ENCODE results near the gene GDAP1L1.

Gene GDAP1L1

DNA sequence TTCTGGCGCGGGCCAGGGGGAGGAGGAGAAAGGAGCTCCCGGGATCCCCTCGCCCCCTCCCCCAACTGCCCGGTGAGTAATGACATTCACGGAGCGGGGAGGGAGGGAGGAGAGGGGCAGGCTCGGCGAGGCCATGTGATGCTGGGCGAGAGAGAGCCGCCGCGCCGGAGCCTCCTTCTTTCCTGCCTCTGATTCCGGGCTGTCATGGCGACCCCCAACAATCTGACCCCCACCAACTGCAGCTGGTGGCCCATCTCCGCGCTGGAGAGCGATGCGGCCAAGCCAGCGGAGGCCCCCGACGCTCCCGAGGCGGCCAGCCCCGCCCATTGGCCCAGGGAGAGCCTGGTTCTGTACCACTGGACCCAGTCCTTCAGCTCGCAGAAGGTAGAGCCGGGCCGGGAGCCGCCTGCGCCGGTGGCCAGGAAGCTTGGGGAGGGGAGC lies at the start of gene GDAP1L1:
Gene GDAP1L1 (plus strand): TSS at position 178 of the 441 bp plus-strand sequence. CDS start 27 bp downstream, at position 205.
- Histone ChIP-seq H3K27ac (ENCODE audit: low read length) (no peak within 1 kb of the TSS), H3K9ac (ENCODE audit: low read depth, low read length) (peak within 1 kb of the TSS; percentile 41; the same call in 1 of the 2 replicates), H3K4me3 (ENCODE audit: low read length) (peak within 1 kb of the TSS; percentile 81), H3K9me3 (ENCODE audit: insufficient read depth, low read depth, low read length) (no peaks in the 10 kb centered on the region), H3K27me3 (ENCODE audit: insufficient read depth, low read length) (peaks cover 13% of the 10 kb centered on the region; the same call in 1 of the 2 replicates), H3K4me1 (ENCODE audit: insufficient read depth, low read length) (no peaks in the 10 kb centered on the region), H3K36me3 (ENCODE audit: insufficient read depth, low read depth, low read length) (no peaks in the 10 kb centered on the region)

DNA sequence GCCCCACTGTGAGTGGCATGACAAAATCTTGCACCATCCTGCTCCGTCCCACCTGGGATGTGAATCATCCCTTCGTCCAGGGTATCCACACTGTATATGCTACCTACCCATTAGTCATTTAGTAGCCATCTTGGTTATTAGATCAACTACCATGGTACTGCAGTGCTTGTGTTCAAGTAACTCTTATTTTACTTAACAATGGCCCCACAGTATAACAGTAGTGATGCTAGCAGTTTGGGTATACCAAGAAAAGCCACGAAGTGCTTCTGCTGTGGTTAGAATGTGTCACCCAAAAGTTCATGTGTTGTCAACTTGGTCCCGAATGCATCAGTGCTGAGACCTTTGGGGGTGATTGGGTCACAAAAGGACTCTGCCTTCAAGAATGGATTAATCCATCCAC lies 48.2 kb upstream of the GDAP1L1 start:
- no peaks in the 10 kb centered on the region for H3K9me3 ChIP-seq (ENCODE audit: insufficient read depth, low read depth, low read length)
- H3K9ac ChIP-seq (ENCODE audit: low read depth, low read length), result no peak overlapping the region
- H3K27ac ChIP-seq (ENCODE audit: low read length), result no peak overlapping the region
- no peak overlapping the region for H3K4me3 ChIP-seq (ENCODE audit: low read length)
- peaks cover 79% of the 10 kb centered on the region for H3K36me3 ChIP-seq (ENCODE audit: insufficient read depth, low read depth, low read length)
- no peaks in the 10 kb centered on the region for H3K4me1 ChIP-seq (ENCODE audit: insufficient read depth, low read length)
- no peaks in the 10 kb centered on the region for H3K27me3 ChIP-seq (ENCODE audit: insufficient read depth, low read length)

DNA sequence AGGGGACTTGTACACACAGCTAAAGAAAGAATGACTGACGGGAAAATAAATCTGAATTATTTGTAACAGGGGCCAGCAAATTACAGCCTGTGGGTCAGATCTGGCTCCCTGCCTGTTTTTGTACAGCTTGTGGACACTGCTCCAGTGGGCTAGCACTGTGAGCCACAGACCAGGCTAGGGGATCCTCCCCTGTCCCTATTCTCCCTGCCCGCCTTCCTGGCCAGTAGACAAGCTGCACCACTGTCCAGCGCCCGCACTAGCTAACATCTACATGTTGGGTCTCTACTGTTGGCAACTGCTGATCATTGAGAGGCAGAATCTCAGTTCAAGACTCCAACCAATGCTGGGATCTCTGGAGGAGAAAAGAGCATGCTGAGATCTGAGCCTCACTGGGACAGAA lies 47.2 kb upstream of the GDAP1L1 start:
- Histone ChIP-seq H3K27ac (ENCODE audit: low read length) (no peak overlapping the region), H3K9ac (ENCODE audit: low read depth, low read length) (no peak overlapping the region), H3K36me3 (ENCODE audit: insufficient read depth, low read depth, low read length) (peaks cover 89% of the 10 kb centered on the region), H3K27me3 (ENCODE audit: insufficient read depth, low read length) (no peaks in the 10 kb centered on the region), H3K9me3 (ENCODE audit: insufficient read depth, low read depth, low read length) (no peaks in the 10 kb centered on the region), H3K4me1 (ENCODE audit: insufficient read depth, low read length) (no peaks in the 10 kb centered on the region), H3K4me3 (ENCODE audit: low read length) (no peak overlapping the region)

DNA sequence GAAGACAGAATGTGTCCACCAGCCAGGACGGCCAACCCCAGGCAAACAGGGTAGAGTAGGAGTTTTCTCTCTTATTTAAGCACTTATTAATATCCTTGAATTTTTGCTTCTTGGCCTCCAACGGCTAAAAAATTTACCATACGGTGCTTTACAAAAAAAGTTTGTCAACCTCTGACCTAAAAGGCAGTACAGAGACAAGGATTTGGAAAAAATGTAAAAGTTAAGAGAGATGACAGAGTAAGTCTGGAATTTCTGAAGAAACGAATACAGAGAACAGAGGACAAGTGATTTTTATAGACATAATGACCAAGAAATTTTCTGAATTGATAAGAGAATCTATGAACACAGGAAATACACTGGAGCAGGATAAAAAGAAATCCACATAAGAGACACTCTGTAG lies 46.7 kb upstream of the GDAP1L1 start:
- Histone ChIP-seq H3K27me3 (ENCODE audit: insufficient read depth, low read length) (no peaks in the 10 kb centered on the region), H3K4me3 (ENCODE audit: low read length) (no peak overlapping the region), H3K9ac (ENCODE audit: low read depth, low read length) (no peak overlapping the region), H3K4me1 (ENCODE audit: insufficient read depth, low read length) (no peaks in the 10 kb centered on the region), H3K27ac (ENCODE audit: low read length) (no peak overlapping the region), H3K9me3 (ENCODE audit: insufficient read depth, low read depth, low read length) (no peaks in the 10 kb centered on the region), H3K36me3 (ENCODE audit: insufficient read depth, low read depth, low read length) (peaks cover 94% of the 10 kb centered on the region)

DNA sequence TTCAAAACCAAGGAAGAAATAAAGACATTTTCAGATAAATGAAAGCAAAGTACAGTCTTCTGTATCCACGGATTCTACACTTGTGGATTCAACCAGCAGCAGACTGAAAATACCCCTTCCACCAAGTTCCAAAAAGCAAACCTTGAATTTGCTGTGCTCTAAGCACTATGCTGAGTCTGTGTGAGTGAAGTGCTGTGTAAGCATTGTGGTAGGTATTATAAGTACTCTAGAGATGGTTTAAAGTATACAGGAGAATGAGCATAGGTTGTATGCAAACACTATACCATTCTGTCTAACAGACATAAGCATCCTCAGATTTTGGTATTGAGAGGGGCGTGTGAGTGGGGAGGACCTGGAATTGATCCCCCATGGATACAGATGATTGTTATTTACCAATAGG lies 46.1 kb upstream of the GDAP1L1 start:
- Histone ChIP-seq H3K4me3 (ENCODE audit: low read length) (no peak overlapping the region), H3K4me1 (ENCODE audit: insufficient read depth, low read length) (no peaks in the 10 kb centered on the region), H3K9me3 (ENCODE audit: insufficient read depth, low read depth, low read length) (no peaks in the 10 kb centered on the region), H3K27ac (ENCODE audit: low read length) (no peak overlapping the region), H3K36me3 (ENCODE audit: insufficient read depth, low read depth, low read length) (peaks cover 93% of the 10 kb centered on the region), H3K9ac (ENCODE audit: low read depth, low read length) (no peak overlapping the region), H3K27me3 (ENCODE audit: insufficient read depth, low read length) (no peaks in the 10 kb centered on the region)

DNA sequence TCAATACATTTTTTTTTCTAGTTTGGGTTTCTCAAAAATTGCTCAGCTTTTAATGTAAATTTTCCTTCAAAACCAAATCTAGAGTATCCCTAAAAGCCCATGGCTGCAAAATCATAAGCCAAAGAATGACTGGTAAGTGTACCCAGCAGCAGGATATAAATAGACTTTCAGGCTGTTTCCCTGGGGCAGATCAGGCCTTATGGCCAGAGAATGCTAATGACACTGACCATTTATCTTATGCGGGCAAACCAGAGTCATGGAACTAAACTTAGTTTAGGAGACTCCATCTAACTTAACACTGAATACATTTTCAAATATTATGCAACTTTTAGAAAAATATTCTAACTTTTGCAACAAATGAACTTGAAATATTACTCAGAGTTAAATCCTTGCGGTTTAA lies 43.9 kb upstream of the GDAP1L1 start:
- Histone ChIP-seq H3K9ac (ENCODE audit: low read depth, low read length) (no peak overlapping the region), H3K9me3 (ENCODE audit: insufficient read depth, low read depth, low read length) (no peaks in the 10 kb centered on the region), H3K27me3 (ENCODE audit: insufficient read depth, low read length) (no peaks in the 10 kb centered on the region), H3K36me3 (ENCODE audit: insufficient read depth, low read depth, low read length) (peaks cover 79% of the 10 kb centered on the region), H3K4me1 (ENCODE audit: insufficient read depth, low read length) (no peaks in the 10 kb centered on the region; the same call in 1 of the 2 replicates), H3K4me3 (ENCODE audit: low read length) (no peak overlapping the region), H3K27ac (ENCODE audit: low read length) (no peak overlapping the region)

DNA sequence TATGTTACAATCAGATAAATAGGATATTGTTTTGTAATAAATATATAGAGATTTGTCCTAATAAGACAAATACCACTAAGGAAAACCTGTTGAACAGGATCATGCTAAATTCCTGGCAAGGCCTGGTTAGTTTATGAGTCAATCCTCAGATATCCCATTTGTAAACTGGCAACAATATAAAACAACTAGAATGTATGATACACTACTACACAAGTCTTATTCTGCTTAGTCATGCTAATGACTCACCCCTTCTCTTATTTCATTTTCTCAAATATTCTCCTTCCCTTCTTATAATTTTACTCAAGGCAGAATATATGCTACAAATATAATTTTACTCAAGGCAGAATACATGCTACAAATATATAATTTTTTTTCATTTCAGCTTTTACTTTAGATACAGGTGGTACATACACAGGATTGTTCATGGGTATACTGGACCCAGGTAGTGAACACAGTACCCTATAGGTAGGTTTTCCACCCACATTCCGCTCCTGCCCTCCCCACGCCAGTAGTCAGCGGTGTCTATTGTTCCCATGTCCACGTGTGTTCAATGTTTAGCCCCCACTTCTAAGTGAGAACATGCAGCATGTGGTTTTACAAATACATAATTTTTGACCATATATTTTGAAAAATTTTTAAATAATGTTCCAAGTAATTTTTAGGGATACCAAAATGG lies 42.8 kb upstream of the GDAP1L1 start:
- H3K27ac ChIP-seq (ENCODE audit: low read length), result no peak overlapping the region
- H3K27me3 ChIP-seq (ENCODE audit: insufficient read depth, low read length), result no peaks in the 10 kb centered on the region
- peaks cover 72% of the 10 kb centered on the region for H3K36me3 ChIP-seq (ENCODE audit: insufficient read depth, low read depth, low read length)
- no peaks in the 10 kb centered on the region for H3K9me3 ChIP-seq (ENCODE audit: insufficient read depth, low read depth, low read length)
- H3K4me1 ChIP-seq (ENCODE audit: insufficient read depth, low read length), result peaks cover 9% of the 10 kb centered on the region
- no peak overlapping the region for H3K4me3 ChIP-seq (ENCODE audit: low read length)
- H3K9ac ChIP-seq (ENCODE audit: low read depth, low read length), result no peak overlapping the region

DNA sequence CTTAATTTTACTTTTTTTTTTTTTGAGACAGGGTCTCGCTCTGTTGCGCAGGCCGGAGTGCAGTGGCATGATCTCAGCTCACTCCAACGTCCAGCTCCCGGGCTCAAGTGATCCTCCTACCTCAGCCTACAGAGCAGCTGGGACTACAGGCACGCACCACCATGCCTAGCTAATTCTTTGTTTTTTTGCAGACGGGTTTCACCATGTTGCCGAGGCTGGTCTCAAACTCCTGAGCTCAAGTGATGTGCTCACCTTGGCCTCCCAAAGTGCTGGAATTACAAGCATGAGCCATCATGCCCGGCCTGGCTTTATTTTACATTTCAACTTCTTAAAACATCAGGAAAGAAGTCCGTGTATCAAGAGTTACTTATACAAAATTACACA lies 42.3 kb upstream of the GDAP1L1 start:
- Histone ChIP-seq H3K4me1 (ENCODE audit: insufficient read depth, low read length) (peaks cover 11% of the 10 kb centered on the region), H3K36me3 (ENCODE audit: insufficient read depth, low read depth, low read length) (peaks cover 66% of the 10 kb centered on the region), H3K4me3 (ENCODE audit: low read length) (no peak overlapping the region), H3K9me3 (ENCODE audit: insufficient read depth, low read depth, low read length) (no peaks in the 10 kb centered on the region), H3K27me3 (ENCODE audit: insufficient read depth, low read length) (no peaks in the 10 kb centered on the region), H3K27ac (ENCODE audit: low read length) (no peak overlapping the region), H3K9ac (ENCODE audit: low read depth, low read length) (no peak overlapping the region)

DNA sequence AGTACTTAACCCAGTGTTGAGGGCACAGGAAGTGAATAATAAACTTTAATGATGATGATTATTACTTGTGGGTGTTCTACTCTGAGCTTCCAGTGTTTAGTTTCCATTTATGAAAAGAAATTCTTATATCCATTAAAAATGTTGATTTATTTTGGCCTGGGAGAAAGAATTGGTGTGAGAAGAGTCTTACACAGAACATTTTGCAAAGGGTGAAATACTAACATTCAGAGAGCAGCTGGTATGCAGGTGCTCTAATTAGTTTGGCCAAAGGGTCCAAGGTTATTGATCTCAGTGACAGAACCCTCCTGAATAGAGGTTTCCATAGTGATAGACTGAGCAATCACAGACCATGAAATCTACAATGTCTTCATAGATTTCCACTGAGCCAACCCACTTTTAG lies 41.0 kb upstream of the GDAP1L1 start:
- peaks cover 53% of the 10 kb centered on the region for H3K36me3 ChIP-seq (ENCODE audit: insufficient read depth, low read depth, low read length)
- no peak overlapping the region for H3K4me3 ChIP-seq (ENCODE audit: low read length)
- H3K27me3 ChIP-seq (ENCODE audit: insufficient read depth, low read length), result no peaks in the 10 kb centered on the region
- H3K9ac ChIP-seq (ENCODE audit: low read depth, low read length), result no peak overlapping the region
- H3K27ac ChIP-seq (ENCODE audit: low read length), result no peak overlapping the region
- peaks cover 11% of the 10 kb centered on the region for H3K4me1 ChIP-seq (ENCODE audit: insufficient read depth, low read length)
- H3K9me3 ChIP-seq (ENCODE audit: insufficient read depth, low read depth, low read length), result no peaks in the 10 kb centered on the region

DNA sequence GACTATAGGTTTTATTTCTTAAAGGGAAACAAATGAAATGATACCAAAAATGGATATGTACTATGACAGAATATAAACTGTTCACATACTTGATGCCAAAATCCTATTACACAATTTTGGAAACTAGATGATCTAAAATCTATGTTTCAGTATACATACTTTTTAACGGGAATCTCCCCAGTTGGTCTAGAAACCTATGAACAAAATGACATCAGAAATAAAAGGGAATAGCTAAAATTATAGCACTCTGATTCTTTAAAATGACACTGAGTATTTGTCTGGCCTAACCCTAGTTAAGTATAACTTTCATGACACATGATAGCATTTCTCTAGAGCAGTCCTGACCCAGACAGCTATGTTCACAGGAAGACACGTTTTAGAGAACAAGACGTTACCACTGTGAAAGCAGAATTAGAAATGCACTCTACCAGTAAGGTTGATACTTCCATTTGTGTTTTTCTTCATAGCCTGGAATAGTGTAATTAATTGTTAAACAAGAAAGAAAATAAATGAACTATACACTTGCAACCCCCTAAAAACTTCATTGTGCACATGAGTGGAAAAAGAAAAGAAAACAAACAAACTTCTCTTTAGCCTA lies 39.9 kb upstream of the GDAP1L1 start:
- Histone ChIP-seq H3K9ac (ENCODE audit: low read depth, low read length) (0 out of 2 replicates have a peak overlapping the region, but pooled peaks have one; percentile 13), H3K9me3 (ENCODE audit: insufficient read depth, low read depth, low read length) (no peaks in the 10 kb centered on the region), H3K4me1 (ENCODE audit: insufficient read depth, low read length) (peaks cover 11% of the 10 kb centered on the region), H3K27ac (ENCODE audit: low read length) (no peak overlapping the region), H3K4me3 (ENCODE audit: low read length) (no peak overlapping the region), H3K36me3 (ENCODE audit: insufficient read depth, low read depth, low read length) (peaks cover 42% of the 10 kb centered on the region), H3K27me3 (ENCODE audit: insufficient read depth, low read length) (no peaks in the 10 kb centered on the region)

DNA sequence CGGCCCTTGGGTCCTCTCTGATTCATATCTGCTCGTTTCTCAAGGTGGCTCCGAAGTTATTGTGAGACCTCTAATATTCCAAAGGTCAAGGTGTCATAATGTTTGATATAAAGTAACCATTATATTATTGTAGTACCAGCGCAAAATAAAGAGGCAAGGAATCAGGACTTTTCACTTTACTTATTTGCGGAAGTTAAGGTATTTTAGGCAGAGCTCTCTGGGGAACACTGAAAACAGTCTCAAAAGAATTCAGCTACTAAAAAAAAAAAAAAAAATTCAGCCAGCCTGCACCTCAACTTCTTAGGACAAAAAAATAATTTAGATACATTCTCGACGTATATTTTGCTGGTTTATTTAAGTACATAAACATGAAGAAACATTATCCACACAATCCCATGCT lies 38.9 kb upstream of the GDAP1L1 start:
- Histone ChIP-seq H3K4me1 (ENCODE audit: insufficient read depth, low read length) (peaks cover 11% of the 10 kb centered on the region), H3K27me3 (ENCODE audit: insufficient read depth, low read length) (no peaks in the 10 kb centered on the region), H3K27ac (ENCODE audit: low read length) (no peak overlapping the region), H3K36me3 (ENCODE audit: insufficient read depth, low read depth, low read length) (peaks cover 33% of the 10 kb centered on the region), H3K4me3 (ENCODE audit: low read length) (peak overlapping the region; percentile 99; the same call in 1 of the 2 replicates), H3K9ac (ENCODE audit: low read depth, low read length) (peak overlapping the region; percentile 93; the same call in 1 of the 2 replicates), H3K9me3 (ENCODE audit: insufficient read depth, low read depth, low read length) (no peaks in the 10 kb centered on the region)

DNA sequence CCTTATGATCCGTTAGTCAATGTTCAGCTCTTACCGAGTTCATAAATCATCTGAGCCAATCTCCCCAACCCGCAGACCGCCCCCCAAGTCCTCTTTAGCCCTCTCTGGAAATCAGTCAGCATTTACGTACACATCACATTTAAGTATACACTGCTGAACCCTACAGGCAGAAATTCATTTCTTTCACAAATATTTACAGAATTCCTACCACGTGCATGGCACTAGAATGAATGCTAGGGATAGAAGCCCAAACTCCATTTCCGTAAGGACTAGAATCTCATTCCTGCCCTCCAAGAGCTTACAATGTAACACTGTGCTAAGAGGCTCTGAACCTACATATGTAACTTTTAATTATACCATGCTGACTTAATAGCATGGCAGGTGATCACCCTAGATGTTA lies 38.3 kb upstream of the GDAP1L1 start:
- Histone ChIP-seq H3K9me3 (ENCODE audit: insufficient read depth, low read depth, low read length) (no peaks in the 10 kb centered on the region), H3K9ac (ENCODE audit: low read depth, low read length) (peak overlapping the region; percentile 93; the same call in 1 of the 2 replicates), H3K4me1 (ENCODE audit: insufficient read depth, low read length) (peaks cover 11% of the 10 kb centered on the region), H3K27me3 (ENCODE audit: insufficient read depth, low read length) (no peaks in the 10 kb centered on the region), H3K4me3 (ENCODE audit: low read length) (peak overlapping the region; percentile 99), H3K36me3 (ENCODE audit: insufficient read depth, low read depth, low read length) (peaks cover 27% of the 10 kb centered on the region), H3K27ac (ENCODE audit: low read length) (no peak overlapping the region)
